Mammary epithelial cell (primary cell): Measurements from ENCODE around the gene RAPGEF2.

Experiments used
- EZH2 ChIP-seq: IDR thresholded peaks from 2 replicates; pipeline ENCODE4 v1.6.1; 2012; ENCODE audit warnings: low read length, inconsistent platforms, borderline replicate concordance
- TF ChIP-seq, protein P1 (sequence below), 2 donors: IDR thresholded peaks in 1 of 2; conservative IDR thresholded peaks in 1 of 2; 2 replicates each; pipeline ENCODE4 v1.5.1; 2011 to 2012; ENCODE audit warnings: inconsistent platforms in 2 of 2, low read length in 2 of 2, mild to moderate bottlenecking in 2 of 2, control low read depth in 1 of 2, low read depth in 1 of 2; ENCODE audit not compliant: insufficient read depth in 1 of 2; ENCODE audit errors: extremely low read depth in 1 of 2

DNA sequence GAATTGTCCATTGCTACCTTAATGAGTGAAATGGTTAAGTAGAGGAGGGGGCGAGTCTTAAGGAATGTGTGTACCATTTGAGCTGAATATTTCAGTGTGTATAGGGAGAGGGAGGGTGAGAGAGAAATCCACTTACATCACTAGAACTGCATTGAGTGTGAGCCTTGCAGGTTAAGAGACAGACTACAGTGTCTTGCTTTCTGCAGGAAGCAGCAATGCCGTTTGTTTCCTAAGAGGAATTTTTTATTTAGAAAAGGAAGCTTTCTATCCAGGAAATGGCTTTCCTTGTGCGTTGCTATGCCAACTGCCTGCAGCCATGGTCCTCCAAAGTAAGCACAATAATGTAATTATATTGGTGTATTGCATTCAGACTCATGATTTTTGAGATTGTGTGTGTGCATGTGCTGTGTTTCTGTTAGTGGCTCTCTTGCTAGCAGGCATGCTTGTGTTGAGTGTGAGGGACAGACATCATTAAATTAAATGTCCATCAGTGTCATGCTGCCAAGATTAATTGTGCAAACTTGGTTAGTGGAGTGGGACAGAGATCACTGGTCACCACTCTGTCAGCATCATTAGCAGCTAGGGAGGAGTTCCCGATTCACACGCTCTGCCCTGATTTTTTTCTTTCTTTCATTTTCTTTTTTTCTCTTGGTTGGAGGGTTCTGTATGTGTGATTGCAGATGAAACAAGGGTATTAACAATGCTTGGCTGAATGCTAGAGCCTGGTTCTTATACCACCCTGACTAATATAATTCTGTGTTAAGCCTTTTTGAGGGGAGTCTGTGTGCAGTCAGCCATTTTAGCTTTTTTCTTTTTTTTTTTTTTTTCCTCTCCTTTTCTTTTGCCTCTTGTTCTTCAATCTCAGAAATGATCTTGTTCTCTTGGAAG is 164.3 kb downstream of the RAPGEF2 start:
- TF ChIP-seq, protein P1, sequence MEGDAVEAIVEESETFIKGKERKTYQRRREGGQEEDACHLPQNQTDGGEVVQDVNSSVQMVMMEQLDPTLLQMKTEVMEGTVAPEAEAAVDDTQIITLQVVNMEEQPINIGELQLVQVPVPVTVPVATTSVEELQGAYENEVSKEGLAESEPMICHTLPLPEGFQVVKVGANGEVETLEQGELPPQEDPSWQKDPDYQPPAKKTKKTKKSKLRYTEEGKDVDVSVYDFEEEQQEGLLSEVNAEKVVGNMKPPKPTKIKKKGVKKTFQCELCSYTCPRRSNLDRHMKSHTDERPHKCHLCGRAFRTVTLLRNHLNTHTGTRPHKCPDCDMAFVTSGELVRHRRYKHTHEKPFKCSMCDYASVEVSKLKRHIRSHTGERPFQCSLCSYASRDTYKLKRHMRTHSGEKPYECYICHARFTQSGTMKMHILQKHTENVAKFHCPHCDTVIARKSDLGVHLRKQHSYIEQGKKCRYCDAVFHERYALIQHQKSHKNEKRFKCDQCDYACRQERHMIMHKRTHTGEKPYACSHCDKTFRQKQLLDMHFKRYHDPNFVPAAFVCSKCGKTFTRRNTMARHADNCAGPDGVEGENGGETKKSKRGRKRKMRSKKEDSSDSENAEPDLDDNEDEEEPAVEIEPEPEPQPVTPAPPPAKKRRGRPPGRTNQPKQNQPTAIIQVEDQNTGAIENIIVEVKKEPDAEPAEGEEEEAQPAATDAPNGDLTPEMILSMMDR (conservative IDR thresholded peaks at IDR 0.05 in 1 of 2, IDR thresholded peaks at IDR 0.05 in 1 of 2; ENCODE audit: extremely low read depth in 1 of 2, insufficient read depth in 1 of 2, low read depth in 1 of 2, low read length in 2 of 2): no peak
- no peak for TF ChIP-seq EZH2
